T-helper 17 cell (primary cell): ENCODE data around the gene CILP. TPM values are rescaled to one million over a fixed set of nuclear protein-coding genes. Genes with fewer than 3 reads are reported as not detected.

ENCODE experiments used
- ATAC-seq: fragments of 150-1000 bp; cut with Tn5 transposase; 2 replicates; pipeline ENCODE4 v1.10.0; 2021; ENCODE audit warnings: mild to moderate bottlenecking, moderate library complexity
- DNase-seq, 3 donors: peaks; one replicate each; pipeline versions ENCODE4 v3.0.0 to v3.0.0-alpha.2; 2020 to 2021
- H3K9me3 ChIP-seq: one replicate; pipeline ENCODE4 v1.7.0; 2013; ENCODE audit warnings: low read length, mild to moderate bottlenecking; ENCODE audit not compliant: control insufficient read depth, poor library complexity, severe bottlenecking
- H3K27ac Mint-ChIP-seq: one replicate; pipeline ENCODE4 v1.8.0; 2022; ENCODE audit warnings: mild to moderate bottlenecking, moderate library complexity, mixed read lengths
- H3K27me3 Mint-ChIP-seq: one replicate; pipeline ENCODE4 v1.8.0; 2022; ENCODE audit warnings: mixed read lengths
- H3K36me3 Mint-ChIP-seq: one replicate; pipeline ENCODE4 v1.8.0; 2022; ENCODE audit warnings: low read depth, mixed read lengths
- H3K4me1 Mint-ChIP-seq: one replicate; pipeline ENCODE4 v1.8.0; 2022; ENCODE audit warnings: mild to moderate bottlenecking, mixed read lengths
- H3K4me3 Mint-ChIP-seq: one replicate; pipeline ENCODE4 v1.8.0; 2022; ENCODE audit warnings: mild to moderate bottlenecking, moderate library complexity, mixed read lengths
- total RNA-seq, 4 donors: library from RNA in 2 of 4; stranded (reverse) in 2 of 4; gene quantifications; one replicate each; pipeline ENCODE4 v1.2.3 and lab custom pipeline; 2022 to 2026

CILP gene
- total RNA-seq (under 1 TPM; 0.22 to 0.26 TPM), total RNA-seq (lab: John Stamatoyannopoulos, UW) (1.3 to 1.4 reads per million in 2 donors)

- peaks cover 2% of the 10 kb centered on the region for H3K36me3 Mint-ChIP-seq
- DNase-seq (no peak), ATAC-seq (no peak)
- no peaks in the 10 kb centered on the region for H3K9me3 ChIP-seq
- H3K4me1 Mint-ChIP-seq: peaks cover 5% of the 10 kb centered on the region
- H3K27ac Mint-ChIP-seq: peak within 1 kb of the TSS; percentile 62
- H3K4me3 Mint-ChIP-seq: no peak within 1 kb of the TSS
- H3K27me3 Mint-ChIP-seq: peaks cover 10% of the 10 kb centered on the region
Observed at GRCh38 chr15:65210770-65211481, at the start of gene CILP. Gene CILP (minus strand): TSS chr15:65211473. CDS start chr15:65209755, 1,718 bp downstream.

- ATAC-seq: no peak
- Mint-ChIP-seq H3K4me3 (no peak overlapping the region), H3K27ac (no peak overlapping the region), H3K4me1 (peaks cover 2% of the 10 kb centered on the region), H3K27me3 (no peaks in the 10 kb centered on the region), H3K36me3 (peaks cover 9% of the 10 kb centered on the region)
- H3K9me3 ChIP-seq: no peaks in the 10 kb centered on the region
- no peak for DNase-seq
Observed at GRCh38 chr15:65260968-65261367, 49.7 kb upstream of the CILP start.

- Mint-ChIP-seq H3K36me3 (peaks cover 9% of the 10 kb centered on the region), H3K27ac (no peak overlapping the region), H3K27me3 (no peaks in the 10 kb centered on the region), H3K4me1 (peaks cover 2% of the 10 kb centered on the region), H3K4me3 (no peak overlapping the region)
- ATAC-seq (no peak), DNase-seq (no peak)
- no peaks in the 10 kb centered on the region for H3K9me3 ChIP-seq
Observed at GRCh38 chr15:65259367-65259797, 48.1 kb upstream of the CILP start.

GRCh38 chr15:65258375-65259262, 47.3 kb upstream of the CILP start:
- H3K9me3 ChIP-seq: no peaks in the 10 kb centered on the region
- H3K27ac Mint-ChIP-seq: no peak overlapping the region
- peaks cover 2% of the 10 kb centered on the region for H3K4me1 Mint-ChIP-seq
- DNase-seq (no peak), ATAC-seq (no peak)
- no peak overlapping the region for H3K4me3 Mint-ChIP-seq
- no peaks in the 10 kb centered on the region for H3K27me3 Mint-ChIP-seq
- peaks cover 9% of the 10 kb centered on the region for H3K36me3 Mint-ChIP-seq

GRCh38 chr15:65255486-65256140, 44.3 kb upstream of the CILP start:
- no peaks in the 10 kb centered on the region for H3K27me3 Mint-ChIP-seq
- no peak overlapping the region for H3K27ac Mint-ChIP-seq
- no peak overlapping the region for H3K4me3 Mint-ChIP-seq
- peaks cover 2% of the 10 kb centered on the region for H3K4me1 Mint-ChIP-seq
- no peaks in the 10 kb centered on the region for H3K9me3 ChIP-seq
- ATAC-seq (no peak), DNase-seq (no peak)
- H3K36me3 Mint-ChIP-seq: peaks cover 7% of the 10 kb centered on the region

- peaks cover 6% of the 10 kb centered on the region for H3K4me1 Mint-ChIP-seq
Observed at GRCh38 chr15:65254758-65255157, 43.5 kb upstream of the CILP start.

GRCh38 chr15:65254356-65254755, 43.1 kb upstream of the CILP start:
- DNase-seq: no peak
- no peak for ATAC-seq
- H3K4me3 Mint-ChIP-seq: no peak overlapping the region
- no peaks in the 10 kb centered on the region for H3K9me3 ChIP-seq
- peaks cover 6% of the 10 kb centered on the region for H3K4me1 Mint-ChIP-seq
- no peak overlapping the region for H3K27ac Mint-ChIP-seq
- no peaks in the 10 kb centered on the region for H3K27me3 Mint-ChIP-seq
- H3K36me3 Mint-ChIP-seq: peaks cover 7% of the 10 kb centered on the region

More at GRCh38 chr15:65254758-65255157, 43.5 kb upstream of the CILP start:
- Mint-ChIP-seq H3K36me3 (peaks cover 9% of the 10 kb centered on the region), H3K4me3 (no peak overlapping the region), H3K27ac (no peak overlapping the region), H3K27me3 (no peaks in the 10 kb centered on the region)
- ATAC-seq: no peak
- H3K9me3 ChIP-seq: no peaks in the 10 kb centered on the region
- no peak for DNase-seq

- DNase-seq (no peak), ATAC-seq (peak; percentile 81)
- Mint-ChIP-seq H3K27me3 (no peaks in the 10 kb centered on the region), H3K4me3 (no peak overlapping the region), H3K27ac (peak overlapping the region; percentile 24), H3K36me3 (peaks cover 9% of the 10 kb centered on the region), H3K4me1 (peaks cover 6% of the 10 kb centered on the region)
- no peaks in the 10 kb centered on the region for H3K9me3 ChIP-seq
Observed at GRCh38 chr15:65249641-65250040, 38.4 kb upstream of the CILP start.

- Mint-ChIP-seq H3K4me1 (peaks cover 6% of the 10 kb centered on the region), H3K27ac (peak overlapping the region; percentile 24), H3K27me3 (no peaks in the 10 kb centered on the region), H3K4me3 (no peak overlapping the region), H3K36me3 (peaks cover 9% of the 10 kb centered on the region)
- DNase-seq: no peak
- no peak for ATAC-seq
- H3K9me3 ChIP-seq: no peaks in the 10 kb centered on the region
Observed at GRCh38 chr15:65248511-65249255, 37.4 kb upstream of the CILP start.

GRCh38 chr15:65246939-65247338, 35.7 kb upstream of the CILP start:
- Mint-ChIP-seq H3K27me3 (no peaks in the 10 kb centered on the region), H3K27ac (no peak overlapping the region), H3K4me1 (peaks cover 6% of the 10 kb centered on the region), H3K4me3 (no peak overlapping the region), H3K36me3 (peaks cover 7% of the 10 kb centered on the region)
- no peaks in the 10 kb centered on the region for H3K9me3 ChIP-seq
- DNase-seq (no peak), ATAC-seq (no peak)

GRCh38 chr15:65246026-65246714, 34.9 kb upstream of the CILP start:
- Mint-ChIP-seq H3K36me3 (peaks cover 7% of the 10 kb centered on the region), H3K4me3 (no peak overlapping the region), H3K4me1 (peaks cover 6% of the 10 kb centered on the region), H3K27ac (no peak overlapping the region), H3K27me3 (no peaks in the 10 kb centered on the region)
- H3K9me3 ChIP-seq: no peaks in the 10 kb centered on the region
- DNase-seq: no peak
- ATAC-seq: no peak

GRCh38 chr15:65245096-65245856, 34.0 kb upstream of the CILP start:
- Mint-ChIP-seq H3K4me3 (no peak overlapping the region), H3K27ac (no peak overlapping the region), H3K27me3 (no peaks in the 10 kb centered on the region), H3K4me1 (peaks cover 2% of the 10 kb centered on the region), H3K36me3 (peaks cover 4% of the 10 kb centered on the region)
- DNase-seq (no peak), ATAC-seq (no peak)
- no peaks in the 10 kb centered on the region for H3K9me3 ChIP-seq
